ENCODE data around the gene KMT5B. TPM values are rescaled to one million over a fixed set of nuclear protein-coding genes. Genes with fewer than 3 reads are reported as not detected.
A peak's percentile ranks its signal among the peaks of the same experiment; 100 is the strongest.

The KMT5B gene
- polyA plus RNA-seq, 1 experiment: 17.2 TPM

- peak overlapping the region; percentile 39 for H3K27ac ChIP-seq (ENCODE audit: low read depth, low read length)
- no peak for TF ChIP-seq CTCF (IDR thresholded peaks at IDR 0.05; ENCODE audit: low read depth, low read length)
- peak overlapping the region; percentile 73 for H3K4me3 ChIP-seq (ENCODE audit: low read depth, low read length)
- POLR2A ChIA-PET: interaction anchor here (0.7 kb wide), 2 partner anchors 70 to 176 kb away, joined by 5 to 8 read pairs; no protein-coding TSS in a partner anchor
- H3K27me3 ChIP-seq (ENCODE audit: control insufficient read depth, insufficient read depth, low read length): no peaks in the 10 kb centered on the region
- no peaks in the 10 kb centered on the region for H3K9me3 ChIP-seq (ENCODE audit: control insufficient read depth, insufficient read depth, low read length)
- CTCF ChIA-PET: no interaction called here
- DNase-seq (ENCODE audit: low read depth, low spot score): no peak
Measured at GRCh38 chr11:68120273-68121066, 92.6 kb downstream of the KMT5B start.

- H3K9me3 ChIP-seq (ENCODE audit: control insufficient read depth, insufficient read depth, low read length): no peaks in the 10 kb centered on the region
- CTCF ChIA-PET: interaction anchor here (1.3 kb wide), 1 partner anchor 179 kb away, joined by 3 read pairs; no protein-coding TSS in a partner anchor
- no peak for DNase-seq (ENCODE audit: low read depth, low spot score)
- no peak overlapping the region for H3K4me3 ChIP-seq (ENCODE audit: low read depth, low read length)
- no peaks in the 10 kb centered on the region for H3K27me3 ChIP-seq (ENCODE audit: control insufficient read depth, insufficient read depth, low read length)
- TF ChIP-seq CTCF (IDR thresholded peaks at IDR 0.05; ENCODE audit: low read depth, low read length): no peak
- POLR2A ChIA-PET: interaction anchor here (0.6 kb wide), 1 partner anchor 28 kb away, joined by 3 read pairs; no protein-coding TSS in a partner anchor
- peak overlapping the region; percentile 57 for H3K27ac ChIP-seq (ENCODE audit: low read depth, low read length)
Measured at GRCh38 chr11:68118706-68119448, 94.2 kb downstream of the KMT5B start.

GRCh38 chr11:68117853-68118470, 95.1 kb downstream of the KMT5B start:
- DNase-seq (ENCODE audit: low read depth, low spot score): no peak
- Histone ChIP-seq H3K27ac (ENCODE audit: low read depth, low read length) (no peak overlapping the region), H3K27me3 (ENCODE audit: control insufficient read depth, insufficient read depth, low read length) (no peaks in the 10 kb centered on the region), H3K4me3 (ENCODE audit: low read depth, low read length) (no peak overlapping the region), H3K9me3 (ENCODE audit: control insufficient read depth, insufficient read depth, low read length) (no peaks in the 10 kb centered on the region)
- POLR2A ChIA-PET: no interaction called here
- TF ChIP-seq CTCF (IDR thresholded peaks at IDR 0.05; ENCODE audit: low read depth, low read length): no peak
- CTCF ChIA-PET: interaction anchor here (1.3 kb wide), 1 partner anchor 180 kb away, joined by 3 read pairs; no protein-coding TSS in a partner anchor

GRCh38 chr11:68116974-68117373, 96.1 kb downstream of the KMT5B start:
- Histone ChIP-seq H3K4me3 (ENCODE audit: low read depth, low read length) (no peak overlapping the region), H3K9me3 (ENCODE audit: control insufficient read depth, insufficient read depth, low read length) (no peaks in the 10 kb centered on the region), H3K27ac (ENCODE audit: low read depth, low read length) (no peak overlapping the region), H3K27me3 (ENCODE audit: control insufficient read depth, insufficient read depth, low read length) (no peaks in the 10 kb centered on the region)
- CTCF ChIA-PET: no interaction called here
- POLR2A ChIA-PET: no interaction called here
- TF ChIP-seq CTCF (IDR thresholded peaks at IDR 0.05; ENCODE audit: low read depth, low read length): no peak
- DNase-seq (ENCODE audit: low read depth, low spot score): no peak

All from AG04450 (cell line).